Melanocyte of skin (primary cell): ENCODE measurements around the gene TAS2R19. TPM values are rescaled to one million over a fixed set of nuclear protein-coding genes. Genes with fewer than 3 reads are reported as not detected.

Experiments used
- total RNA-seq, 2 donors: library from RNA; depleted of rRNA; stranded (reverse); fragments of >200 nt; gene quantifications; 2 replicates each; pipeline ENCODE4 v1.2.3, GENCODE V29; 2012

TAS2R19 gene
- 1 to 10 TPM; 2.4 to 5.0 TPM for total RNA-seq

GRCh38 chr12:11022520-11022919 lies at the start of gene TAS2R19:
TAS2R19 (minus strand) TSS chr12:11022620; CDS start chr12:11022571, 49 bp downstream.

GRCh38 chr12:11062194-11062593 lies 39.8 kb upstream of the TAS2R19 start, which contains the start of gene TAS2R46:
TAS2R46 (minus strand) TSS chr12:11062294; CDS start chr12:11062294, 0 bp downstream.

GRCh38 chr12:11031307-11031706 lies 8.9 kb upstream of the TAS2R19 start, which contains the start of gene TAS2R31:
TAS2R31 (minus strand) TSS chr12:11031407; CDS start chr12:11031335, 72 bp downstream.

GRCh38 chr12:10998204-10998603 lies 24.2 kb downstream of the TAS2R19 start, which contains the start of gene TAS2R20:
TAS2R20 (minus strand) TSS chr12:10998304; CDS start chr12:10997875, 429 bp downstream.

GRCh38 chr12:10986812-10987211 lies 35.6 kb downstream of the TAS2R19 start, which contains the start of gene TAS2R50:
TAS2R50 (minus strand) TSS chr12:10986912; CDS start chr12:10986860, 52 bp downstream.

Other genes with a start within 250 kb of the TAS2R19 start
- not detected for gene TAS2R7, start 220.0 kb downstream of the TAS2R19 start, total RNA-seq
- gene TAS2R8, start 215.3 kb downstream of the TAS2R19 start, total RNA-seq: under 1 TPM; under 0.01 to 0.34 TPM
- under 1 TPM; 0.34 to 0.67 TPM for gene TAS2R9, start 212.5 kb downstream of the TAS2R19 start, total RNA-seq
- 1 to 10 TPM in 1 of 2 donors, under 1 TPM in 1; 1.00 to 1.0 TPM for gene TAS2R10, start 196.3 kb downstream of the TAS2R19 start, total RNA-seq
- gene PRR4, start 173.1 kb downstream of the TAS2R19 start, total RNA-seq: 1 to 10 TPM; 1.4 to 2.7 TPM
- gene PRH1, start 138.4 kb downstream of the TAS2R19 start, total RNA-seq: 10 to 100 TPM; 14.0 to 25.5 TPM
- 1 to 10 TPM; 1.7 to 3.0 TPM for gene TAS2R13, start 113.1 kb downstream of the TAS2R19 start, total RNA-seq
- not detected for gene PRH2, start 93.4 kb downstream of the TAS2R19 start, total RNA-seq
- gene TAS2R14, start 83.4 kb downstream of the TAS2R19 start, total RNA-seq: 1 to 10 TPM; 2.4 to 4.7 TPM
- gene TAS2R50, start 35.7 kb downstream of the TAS2R19 start, total RNA-seq: 1 to 10 TPM; 2.4 to 6.3 TPM
- 1 to 10 TPM; 2.1 to 4.3 TPM for gene TAS2R20, start 24.3 kb downstream of the TAS2R19 start, total RNA-seq
- gene TAS2R31, start 8.8 kb upstream of the TAS2R19 start, total RNA-seq: 1 to 10 TPM; 3.3 to 4.1 TPM
- 1 to 10 TPM; 1.7 to 4.0 TPM for gene TAS2R46, start 39.7 kb upstream of the TAS2R19 start, total RNA-seq
- gene TAS2R43, start 69.7 kb upstream of the TAS2R19 start, total RNA-seq: 1 to 10 TPM; 3.1 to 4.0 TPM
- 1 to 10 TPM; 3.4 to 7.7 TPM for gene TAS2R30, start 112.0 kb upstream of the TAS2R19 start, total RNA-seq
- 1 to 10 TPM; 4.8 to 5.7 TPM for gene SMIM10L1, start 148.6 kb upstream of the TAS2R19 start, total RNA-seq
- not detected for gene TAS2R42, start 164.3 kb upstream of the TAS2R19 start, total RNA-seq
- gene PRB3, start 247.1 kb upstream of the TAS2R19 start, total RNA-seq: not detected